IMR-90 (cell line): ENCODE results near the gene AQP5. TPM values are rescaled to one million over a fixed set of nuclear protein-coding genes. Genes with fewer than 3 reads are reported as not detected.
A peak's percentile ranks its signal among the peaks of the same experiment; 100 is the strongest.

Experiments
- ATAC-seq: fragments of 200-7000 bp; cut with Tn5 transposase; 2 replicates; pipeline ENCODE4 v1.9.1; 2020; ENCODE audit warnings: low read depth, mild to moderate bottlenecking, moderate library complexity
- BruUV-seq: library from RNA; stranded (reverse); fragments of 400-500 nt; replicated peaks from 2 replicates; lab custom pipeline; 2021; lab: Mats Ljungman, UMichigan
- CTCF ChIA-PET: fragments of 300-600 bp; formaldehyde crosslinking; extraction: SDS; loops from one replicate; lab custom pipeline; 2021; ENCODE audit warnings: antibody characterized with exemption; lab: Yijun Ruan, JAX
- POLR2A ChIA-PET: fragments of 300-600 bp; sonication (Branson Sonifier 250); formaldehyde crosslinking; loops from one replicate; lab custom pipeline; 2022; ENCODE audit warnings: antibody characterized with exemption; ENCODE audit not compliant: unreplicated experiment; lab: Charles Lee
- DNase-seq: peaks from one replicate; pipeline ENCODE4 v3.0.0; 2013
- H2AFZ ChIP-seq: replicated peaks from 2 replicates; pipeline ENCODE3; 2013; ENCODE audit warnings: low read length, mild to moderate bottlenecking; ENCODE audit not compliant: poor library complexity
- H2AK5ac ChIP-seq: 2 replicates; pipeline ENCODE4 v1.6.1; 2013; ENCODE audit warnings: low read depth, low read length, inconsistent platforms
- H2AK9ac ChIP-seq: replicated peaks from 2 replicates; pipeline ENCODE3; 2013; ENCODE audit warnings: mild to moderate bottlenecking, low read depth, low read length, moderate library complexity; ENCODE audit not compliant: poor library complexity
- H2BK120ac ChIP-seq: 2 replicates; pipeline ENCODE4 v1.6.1; 2013; ENCODE audit warnings: low read depth, low read length, inconsistent platforms
- H2BK15ac ChIP-seq: 3 replicates; pipeline ENCODE4 v1.6.1; 2013; ENCODE audit warnings: low read depth, low read length, inconsistent platforms
- H2BK20ac ChIP-seq: 2 replicates; pipeline ENCODE4 v1.6.1; 2013; ENCODE audit warnings: low read depth, mild to moderate bottlenecking, inconsistent platforms, low read length, moderate library complexity
- H2BK5ac ChIP-seq: 2 replicates; pipeline ENCODE4 v1.6.1; 2013; ENCODE audit warnings: mild to moderate bottlenecking, low read depth, low read length, inconsistent platforms; ENCODE audit not compliant: poor library complexity, severe bottlenecking
- H3K14ac ChIP-seq: replicated peaks from 2 replicates; pipeline ENCODE4 v1.6.1; 2013; ENCODE audit warnings: low read depth, low read length, inconsistent platforms
- H3K18ac ChIP-seq: 2 replicates; pipeline ENCODE4 v1.6.1; 2013; ENCODE audit warnings: low read depth, low read length, control low read depth
- H3K23ac ChIP-seq: 2 replicates; pipeline ENCODE4 v1.6.1; 2013; ENCODE audit warnings: low read depth, low read length, inconsistent platforms
- H3K27ac ChIP-seq: 2 replicates; pipeline ENCODE4 v1.5.1; 2013; ENCODE audit warnings: mild to moderate bottlenecking, control low read depth, low read length; ENCODE audit not compliant: insufficient read depth
- H3K27me3 ChIP-seq: 2 replicates; pipeline ENCODE4 v1.6.1; 2013; ENCODE audit warnings: low read length; ENCODE audit not compliant: control insufficient read depth, insufficient read depth
- H3K36me3 ChIP-seq: 2 replicates; pipeline ENCODE4 v1.6.1; 2013; ENCODE audit warnings: low read length, mixed read lengths; ENCODE audit not compliant: control insufficient read depth, insufficient read depth
- H3K4ac ChIP-seq: 2 replicates; pipeline ENCODE4 v1.6.1; 2013; ENCODE audit warnings: low read depth, low read length, inconsistent platforms
- H3K4me1 ChIP-seq: 2 replicates; pipeline ENCODE4 v1.6.1; 2013; ENCODE audit warnings: low read length, mixed read lengths; ENCODE audit not compliant: control insufficient read depth, insufficient read depth
- H3K4me2 ChIP-seq: 2 replicates; pipeline ENCODE4 v1.6.1; 2013; ENCODE audit warnings: low read depth, mild to moderate bottlenecking, control low read depth, low read length, moderate library complexity
- H3K4me3 ChIP-seq: 2 replicates; pipeline ENCODE4 v1.5.1; 2013; ENCODE audit warnings: low read depth, mild to moderate bottlenecking, control low read depth, low read length, moderate library complexity; ENCODE audit not compliant: insufficient read depth
- H3K56ac ChIP-seq: 2 replicates; pipeline ENCODE4 v1.6.1; 2013; ENCODE audit warnings: low read length, inconsistent platforms; ENCODE audit not compliant: insufficient read depth; ENCODE audit errors: extremely low read depth
- H3K79me1 ChIP-seq, 2 experiments: 2 replicates each; pipeline ENCODE4 v1.6.1; 2013; ENCODE audit warnings: low read length in 2 of 2, inconsistent platforms in 1 of 2, low read depth in 1 of 2
- H3K9ac ChIP-seq: 2 replicates; pipeline ENCODE4 v1.6.1; 2013; ENCODE audit warnings: low read depth, low read length, control low read depth
- H3K9me1 ChIP-seq: 2 replicates; pipeline ENCODE4 v1.6.1; 2013; ENCODE audit warnings: low read length, inconsistent platforms; ENCODE audit not compliant: insufficient read depth
- H3K9me3 ChIP-seq: 2 replicates; pipeline ENCODE4 v1.6.1; 2013; ENCODE audit warnings: low read length; ENCODE audit not compliant: control insufficient read depth, insufficient read depth
- H4K20me1 ChIP-seq: 2 replicates; pipeline ENCODE4 v1.6.1; 2013; ENCODE audit warnings: low read length, inconsistent platforms; ENCODE audit not compliant: insufficient read depth
- H4K5ac ChIP-seq: 2 replicates; pipeline ENCODE4 v1.6.1; 2013; ENCODE audit warnings: mild to moderate bottlenecking, low read depth, low read length, control low read depth
- H4K8ac ChIP-seq, 2 experiments: 2 replicates each; pipeline ENCODE4 v1.6.1; 2013; ENCODE audit warnings: low read depth in 2 of 2, low read length in 2 of 2, control low read depth in 1 of 2, inconsistent platforms in 1 of 2
- H4K91ac ChIP-seq: 2 replicates; pipeline ENCODE4 v1.6.1; 2013; ENCODE audit warnings: low read depth, low read length, inconsistent platforms; ENCODE audit not compliant: insufficient read depth
- BHLHE40 ChIP-seq: fragments of 150-350 bp; IDR thresholded peaks from 2 replicates; pipeline ENCODE4 v1.6.1; 2016; ENCODE audit warnings: mild to moderate bottlenecking, low read depth, low read length
- CTCF ChIP-seq: conservative IDR thresholded peaks from 2 replicates; pipeline ENCODE4 v1.5.1; 2012; ENCODE audit warnings: mild to moderate bottlenecking, low read depth, low read length, improper control_type of control experiment
- MAFK ChIP-seq: IDR thresholded peaks from 2 replicates; pipeline ENCODE4 v1.6.1; 2012; ENCODE audit warnings: low read depth, low read length, improper control_type of control experiment
- NFE2L2 ChIP-seq: fragments of 150-350 bp; IDR thresholded peaks from 2 replicates; pipeline ENCODE4 v1.6.1; 2016; ENCODE audit warnings: low read depth, mild to moderate bottlenecking, low read length
- RFX5 ChIP-seq: IDR thresholded peaks from 2 replicates; pipeline ENCODE4 v1.8.0; 2012; ENCODE audit warnings: low read depth, mild to moderate bottlenecking, low read length, moderate library complexity
- WGBS, 2 experiments: methylation state at CpG; one replicate each; pipeline versions ENCODE4 v1.1.5 to v1.1.7; 2013; ENCODE audit warnings: missing lambda C conversion rate in 2 of 2; ENCODE audit not compliant: insufficient read length in 1 of 2; ENCODE audit errors: extremely low coverage in 2 of 2; 5-methylcytosine and 5-hydroxymethylcytosine counted together
- dilution Hi-C: fragments of 300-500 bp; cut with HindIII; formaldehyde crosslinking; loops from one replicate; pipeline ENCODE4 v1.14.3; 2018; ENCODE audit warnings: low sequenced_read_pairs; ENCODE audit not compliant: unreplicated experiment
- in situ Hi-C: fragments of 300-500 bp; cut with MboI; formaldehyde crosslinking; loops from 3 replicates; pipeline ENCODE4 v1.14.3; 2019; ENCODE audit warnings: low sequenced_read_pairs, inconsistent platforms, mixed read lengths
- intact Hi-C: fragments of 100-400 bp; cut with micrococcal nuclease; formaldehyde crosslinking; loops from 2 replicates; pipeline ENCODE4 v1.10.0; 2022
- polyA plus RNA-seq, 3 experiments: library from polyadenylated mRNA; depleted of rRNA; stranded (reverse); fragments of >200 nt; gene quantifications; 2 replicates each; pipeline ENCODE4 v1.2.3, GENCODE V29; 2012; ENCODE audit warnings: low replicate concordance in 1 of 3
- total RNA-seq: library from RNA; depleted of rRNA; stranded (reverse); fragments of >200 nt; gene quantifications from 2 replicates; pipeline ENCODE4 v1.2.3, GENCODE V29; 2012

AQP5 gene
- total and polyA plus RNA-seq, 2 of the 4 experiments (the other 2 are of a cell fraction): not detected

- H3K9me1 ChIP-seq: peaks cover 7% of the 10 kb centered on the region; the same call in 1 of the 2 replicates
- no peaks in the 10 kb centered on the region; the same call in 1 of the 2 replicates for H3K27me3 ChIP-seq
- no peak overlapping the region for H2AK9ac ChIP-seq
- H4K20me1 ChIP-seq: no peaks in the 10 kb centered on the region
- H3K9me3 ChIP-seq: no peaks in the 10 kb centered on the region
- H3K9ac ChIP-seq: no peak overlapping the region
- H2AFZ ChIP-seq: no peak overlapping the region
- H3K18ac ChIP-seq: no peak overlapping the region
- ATAC-seq (no peak), DNase-seq (no peak)
- H4K5ac ChIP-seq: no peak overlapping the region
- no peaks in the 10 kb centered on the region for H3K4me1 ChIP-seq
- ChIA-PET POLR2A (no interaction called here), CTCF (no interaction called here)
- H3K79me1 ChIP-seq: no peaks in the 10 kb centered on the region; a peak in 1 of 4 replicates
- H3K14ac ChIP-seq: no peak overlapping the region
- no peak overlapping the region for H2BK15ac ChIP-seq
- no peak overlapping the region for H4K8ac ChIP-seq
- TF ChIP-seq NFE2L2 (no peak), CTCF (no peak), BHLHE40 (no peak), MAFK (peak; percentile 54), RFX5 (no peak)
- BruUV-seq: no TSS peak
- H3K27ac ChIP-seq: no peak overlapping the region
- no peak overlapping the region for H3K4ac ChIP-seq
- H3K4me3 ChIP-seq: no peak overlapping the region
- no peak overlapping the region for H2AK5ac ChIP-seq
- H3K36me3 ChIP-seq: no peaks in the 10 kb centered on the region
- H2BK5ac ChIP-seq: no peak overlapping the region
- in situ Hi-C loops: no loop called here
- H2BK120ac ChIP-seq: no peak overlapping the region
- intact Hi-C loops: no loop called here
- H3K4me2 ChIP-seq: no peak overlapping the region
- 89% methylated on average over 3 of the region's 15 CpGs; no CpG with 5 or more reads in 1 of the 2 experiments for WGBS, 2 experiments
- dilution Hi-C loops: no loop called here
- H4K91ac ChIP-seq: no peak overlapping the region
- no peak overlapping the region for H2BK20ac ChIP-seq
- H3K23ac ChIP-seq: no peak overlapping the region
- no peak overlapping the region for H3K56ac ChIP-seq
These were observed 37.7 kb upstream of the AQP5 start for GRCh38 chr12:49923880-49924556.
